HG03060 (cell line): ENCODE results near the gene ATP1A4.

Source experiments
- ATAC-seq: cut with Tn5 transposase; IDR thresholded peaks from one replicate; pipeline ENCODE4 v1.9.1; 2021; ENCODE audit warnings: low read depth, moderate number of reproducible peaks; ENCODE audit not compliant: unreplicated experiment

Gene ATP1A4

DNA sequence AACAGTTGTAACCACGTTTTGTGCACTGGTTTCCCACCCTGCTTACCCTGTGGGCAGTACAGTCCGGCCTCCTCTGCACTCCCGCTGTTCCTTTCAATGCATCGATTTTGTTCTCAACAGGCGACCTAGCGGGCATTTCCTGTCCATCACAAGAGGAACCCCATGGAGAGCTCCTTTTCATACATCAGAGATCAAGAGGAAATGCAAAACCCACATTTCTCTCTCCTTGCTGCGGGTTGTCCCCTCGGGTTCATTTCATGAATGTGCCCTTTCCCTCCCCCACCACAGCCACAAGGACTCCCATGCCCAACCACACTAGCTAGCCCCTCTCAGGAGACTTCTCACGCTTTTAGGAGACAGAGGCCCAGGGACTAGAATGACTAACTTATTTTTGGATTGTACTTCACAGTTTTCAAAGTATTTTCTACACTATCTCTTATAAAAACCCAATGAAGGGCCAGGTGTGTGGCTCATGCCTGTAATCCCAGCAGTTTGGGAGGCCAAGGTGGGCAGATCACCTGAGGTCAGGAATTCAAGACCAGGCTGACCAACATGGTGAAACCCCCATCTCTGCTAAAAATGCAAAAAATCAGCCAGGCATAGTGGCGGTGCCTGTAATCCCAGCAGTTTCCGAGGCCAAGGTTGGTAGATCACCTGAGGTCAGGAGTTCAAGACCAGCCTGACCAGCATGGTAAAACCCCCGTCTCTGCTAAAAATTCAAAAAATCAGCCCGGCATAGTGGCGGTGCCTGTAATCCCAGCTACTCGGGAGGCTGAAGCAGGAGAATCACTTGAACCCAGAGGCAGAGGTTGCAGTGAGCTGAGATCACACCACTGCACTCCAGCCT lies 18.4 kb downstream of the ATP1A4 start:
- peak; percentile 42 for ATAC-seq

DNA sequence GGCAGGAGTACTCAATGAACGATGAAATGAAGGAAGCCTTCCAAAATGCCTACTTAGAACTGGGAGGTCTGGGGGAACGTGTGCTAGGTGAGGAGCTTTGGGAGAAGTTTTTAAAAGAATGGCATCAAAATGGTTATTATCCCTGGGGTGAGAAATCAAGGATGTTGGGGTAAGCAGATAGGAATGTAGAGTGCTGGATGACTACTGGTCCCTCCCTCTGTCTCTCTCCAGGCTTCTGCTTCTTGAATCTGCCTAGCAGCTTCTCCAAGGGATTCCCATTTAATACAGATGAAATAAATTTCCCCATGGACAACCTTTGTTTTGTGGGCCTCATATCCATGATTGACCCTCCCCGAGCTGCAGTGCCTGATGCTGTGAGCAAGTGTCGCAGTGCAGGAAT lies 20.0 kb downstream of the ATP1A4 start:
- ATAC-seq: no peak

DNA sequence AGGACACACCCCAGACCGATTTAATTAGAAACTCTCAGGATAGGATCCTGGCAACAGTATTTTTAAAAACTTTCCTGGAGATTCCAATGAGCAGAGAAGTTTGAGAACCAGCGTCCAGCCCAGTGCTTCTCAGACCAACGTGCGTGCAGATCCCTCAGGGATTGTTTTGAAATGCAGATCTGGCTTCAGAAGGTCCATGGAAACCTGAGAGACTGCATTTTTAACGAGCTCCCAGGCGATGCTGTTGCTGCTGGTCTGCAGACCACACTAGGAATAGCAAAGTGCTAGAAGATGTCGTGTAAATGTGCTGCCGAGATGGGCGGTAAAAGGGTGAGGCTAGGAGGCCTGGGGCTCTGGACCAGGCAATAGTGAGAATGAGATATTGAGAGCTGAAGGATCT lies 20.6 kb downstream of the ATP1A4 start:
- ATAC-seq: no peak

DNA sequence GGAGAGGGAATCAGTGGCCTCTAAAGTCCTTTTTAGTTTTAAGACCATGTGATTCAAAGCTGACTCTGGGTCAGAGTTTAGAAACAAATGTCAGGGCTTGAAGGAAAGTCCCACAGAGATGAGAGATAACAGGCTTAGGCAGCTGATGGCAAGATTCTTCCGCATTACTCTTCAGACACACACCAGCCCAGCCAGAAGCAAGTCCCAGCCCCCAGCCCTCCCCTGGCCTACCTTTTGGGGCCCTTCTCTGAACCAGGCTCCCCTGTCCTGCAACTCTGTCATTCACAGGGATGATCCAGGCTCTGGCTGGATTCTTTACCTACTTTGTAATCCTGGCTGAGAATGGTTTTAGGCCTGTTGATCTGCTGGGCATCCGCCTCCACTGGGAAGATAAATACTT lies 25.8 kb downstream of the ATP1A4 start:
- no peak for ATAC-seq

DNA sequence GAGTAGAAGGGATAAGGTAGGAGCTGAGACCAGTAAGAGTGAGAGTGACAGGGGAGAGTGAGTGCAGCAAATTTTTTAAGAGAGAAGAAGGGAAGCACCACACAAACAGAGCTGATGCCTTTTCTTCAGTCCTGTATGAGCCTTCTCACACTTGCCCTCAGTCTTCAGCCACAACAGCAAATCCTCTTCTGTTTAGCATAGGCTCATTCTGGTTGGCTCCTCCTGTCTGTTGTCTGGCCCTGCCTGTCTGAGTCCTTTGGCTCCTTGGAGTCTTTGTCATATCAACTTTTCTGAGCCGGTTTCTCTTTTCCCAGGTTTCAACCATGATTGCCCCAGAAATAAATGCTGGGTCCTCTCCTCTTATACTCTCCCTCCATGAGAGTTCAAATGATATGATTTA lies 26.3 kb downstream of the ATP1A4 start:
- ATAC-seq: no peak

DNA sequence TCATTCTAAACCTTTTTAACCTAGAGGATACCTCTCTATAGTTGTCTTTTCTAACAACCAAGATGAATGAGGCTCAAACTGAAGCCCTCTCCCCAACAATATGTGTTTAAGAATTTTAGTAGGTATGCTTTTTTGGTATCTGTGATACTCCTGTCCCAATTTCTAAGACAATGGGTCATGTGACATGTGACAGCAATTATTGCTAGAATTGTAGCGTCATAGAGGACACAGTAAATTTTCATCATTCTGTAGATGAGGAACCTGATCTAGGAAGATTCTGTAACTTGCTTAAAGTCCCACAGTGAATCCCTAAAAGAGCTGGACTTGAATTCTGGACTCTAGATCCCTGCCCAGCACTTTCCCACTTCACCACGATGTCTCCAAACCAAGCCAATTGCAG lies 27.3 kb downstream of the ATP1A4 start:
- no peak for ATAC-seq

GRCh38 chr1:160179336-160179735 lies 27.9 kb downstream of the ATP1A4 start:
- ATAC-seq: no peak

- no peak for ATAC-seq
Observed at GRCh38 chr1:160186246-160186645, 34.8 kb downstream of the ATP1A4 start.

DNA sequence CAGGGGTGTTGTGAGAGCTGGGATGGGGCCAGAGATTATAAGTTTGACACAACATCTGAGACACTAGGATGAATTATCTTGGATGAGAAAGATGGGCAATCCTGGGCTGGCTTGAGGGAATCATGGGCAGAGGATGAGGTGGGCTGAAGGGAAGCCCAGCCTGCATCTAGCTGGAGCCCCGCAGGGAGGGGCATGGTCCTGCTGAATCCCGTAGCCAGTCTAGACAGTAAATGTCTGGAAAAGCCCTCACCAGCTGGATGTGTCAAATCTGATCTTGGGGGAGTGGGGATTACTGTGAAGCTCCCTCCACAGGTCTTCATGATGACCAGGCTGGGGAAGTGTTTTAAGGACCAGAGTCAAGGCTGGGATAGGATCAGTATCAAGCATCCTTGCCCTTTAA lies 35.3 kb downstream of the ATP1A4 start:
- ATAC-seq: no peak

GRCh38 chr1:160187407-160187806 lies 36.0 kb downstream of the ATP1A4 start:
- ATAC-seq: no peak

GRCh38 chr1:160188341-160188740 lies 36.9 kb downstream of the ATP1A4 start:
- no peak for ATAC-seq

- no peak for ATAC-seq
Observed at GRCh38 chr1:160189649-160190625, 38.5 kb downstream of the ATP1A4 start, which contains the start of gene CASQ1. Gene CASQ1 (plus strand): TSS chr1:160190575. CDS start chr1:160190752, 177 bp downstream.

GRCh38 chr1:160191756-160192155 lies 40.4 kb downstream of the ATP1A4 start:
- ATAC-seq: no peak

GRCh38 chr1:160192234-160192633 lies 40.8 kb downstream of the ATP1A4 start:
- ATAC-seq: no peak

DNA sequence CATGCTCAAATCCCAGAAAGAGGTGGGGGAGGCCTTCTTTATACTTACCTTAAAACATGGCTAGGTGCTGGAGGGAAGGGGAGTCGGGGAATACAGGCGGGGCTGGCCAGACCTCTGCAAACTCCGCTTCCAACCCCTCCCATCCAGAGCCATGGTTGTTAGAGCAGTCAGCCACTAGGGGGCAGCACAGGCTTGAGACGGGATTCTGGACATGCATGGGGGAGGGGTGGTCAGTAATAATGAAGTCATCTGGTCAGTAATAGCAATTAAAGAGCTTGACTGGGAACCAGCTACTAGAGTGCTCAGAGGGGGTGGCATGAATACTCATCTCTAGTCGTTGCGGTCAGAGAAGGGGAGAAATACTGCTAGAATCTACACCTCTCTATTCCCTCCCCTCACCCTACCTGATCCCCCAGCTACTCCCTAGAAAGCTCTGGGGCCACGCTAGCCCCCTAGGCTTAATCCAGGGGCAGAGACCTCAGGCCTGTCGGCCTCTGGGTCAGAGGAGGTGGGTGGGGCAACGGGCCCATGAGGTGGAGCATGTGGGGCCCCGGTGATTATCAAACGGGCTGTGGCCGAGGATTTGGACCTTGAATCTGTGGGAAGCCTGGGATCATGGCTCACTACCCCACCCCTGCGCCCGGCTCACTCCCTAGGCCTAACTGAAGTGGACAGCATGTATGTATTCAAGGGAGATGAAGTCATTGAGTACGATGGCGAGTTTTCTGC lies 41.9 kb downstream of the ATP1A4 start:
- ATAC-seq: no peak

- no peak for ATAC-seq
Observed at GRCh38 chr1:160193832-160194736, 42.7 kb downstream of the ATP1A4 start.

DNA sequence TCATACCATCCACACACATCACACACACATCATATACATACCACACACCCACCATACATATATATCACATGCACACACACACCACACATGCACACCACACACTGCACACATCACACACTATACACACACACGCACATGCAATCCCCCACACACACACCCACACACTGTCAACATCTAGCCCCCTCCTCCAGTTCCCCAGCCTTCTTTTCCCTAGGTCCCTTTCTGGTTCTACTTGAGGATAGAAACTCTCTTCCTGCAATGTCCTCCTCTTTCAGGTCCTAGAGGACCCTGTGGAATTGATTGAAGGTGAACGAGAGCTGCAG lies 43.3 kb downstream of the ATP1A4 start:
- no peak for ATAC-seq

DNA sequence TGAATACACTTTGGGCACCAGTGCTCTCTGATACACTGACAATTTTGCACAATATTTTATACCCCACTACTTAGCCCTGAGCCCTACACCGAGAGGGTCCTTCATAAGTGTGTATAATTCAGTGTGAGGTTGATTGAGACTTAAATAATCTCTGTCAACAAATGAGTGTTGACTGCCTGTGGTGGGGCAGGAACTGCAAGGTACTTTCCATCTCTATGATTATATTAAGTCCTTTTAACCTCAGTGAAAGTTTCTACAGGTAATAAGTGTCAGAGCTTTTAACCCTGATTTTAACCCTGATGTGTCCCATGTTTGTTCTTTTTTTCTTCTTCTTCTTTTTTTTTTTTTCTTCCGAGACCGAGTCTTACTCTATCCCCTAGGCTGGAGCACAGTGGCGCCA lies 44.7 kb downstream of the ATP1A4 start:
- no peak for ATAC-seq

DNA sequence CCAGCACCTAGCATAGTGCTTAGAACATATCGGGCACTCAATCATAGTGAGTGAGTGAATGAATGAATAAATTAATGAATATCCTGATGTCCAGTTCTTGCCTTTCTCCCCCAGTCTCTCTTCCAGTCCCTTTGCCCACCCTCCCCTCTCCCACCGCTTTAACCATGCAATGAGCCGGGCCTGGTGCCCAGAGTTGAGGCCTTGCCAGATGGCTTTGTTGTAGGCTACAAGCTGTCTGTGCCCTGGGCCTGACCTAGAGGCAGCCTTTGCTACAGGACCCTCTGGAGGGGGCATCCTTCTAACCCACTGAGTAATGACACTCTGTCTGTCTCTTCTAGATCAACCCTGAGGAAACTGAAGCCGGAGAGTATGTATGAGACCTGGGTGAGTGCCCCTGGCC lies 45.8 kb downstream of the ATP1A4 start:
- ATAC-seq: no peak

DNA sequence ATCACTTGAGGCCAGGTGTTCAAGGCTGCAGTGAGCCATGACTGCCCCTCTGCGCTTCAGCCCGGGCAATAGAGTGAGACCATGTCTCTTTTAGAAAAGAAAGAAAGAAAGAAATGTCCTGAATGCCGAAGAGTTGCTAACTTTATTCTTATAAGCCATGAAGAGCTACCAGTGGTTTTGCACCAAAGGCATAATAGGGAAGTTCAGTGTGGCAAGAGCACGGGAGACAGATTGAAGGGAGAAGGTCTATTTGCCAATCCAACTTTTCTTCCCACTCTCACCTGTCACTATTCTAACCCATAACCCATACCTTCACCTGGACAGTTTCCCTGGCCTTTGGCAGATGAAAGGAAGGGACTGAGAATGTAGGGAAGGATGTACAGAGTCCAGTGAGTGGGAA lies 49.4 kb downstream of the ATP1A4 start:
- ATAC-seq: no peak
